NCI-H510A treated with DMSO at 0.1 percent for 48 hours (cell line): ENCODE data around the gene GTPBP4.
"Not testable (repeated sequence)": the region's sequence is repeated elsewhere in the genome, so short reads cannot be mapped to it uniquely, and the experiment has no call there.

Experiments
- DNase-seq: peaks from one replicate; lab custom pipeline; 2025; lab: John Stamatoyannopoulos, UW

GTPBP4 gene

DNA sequence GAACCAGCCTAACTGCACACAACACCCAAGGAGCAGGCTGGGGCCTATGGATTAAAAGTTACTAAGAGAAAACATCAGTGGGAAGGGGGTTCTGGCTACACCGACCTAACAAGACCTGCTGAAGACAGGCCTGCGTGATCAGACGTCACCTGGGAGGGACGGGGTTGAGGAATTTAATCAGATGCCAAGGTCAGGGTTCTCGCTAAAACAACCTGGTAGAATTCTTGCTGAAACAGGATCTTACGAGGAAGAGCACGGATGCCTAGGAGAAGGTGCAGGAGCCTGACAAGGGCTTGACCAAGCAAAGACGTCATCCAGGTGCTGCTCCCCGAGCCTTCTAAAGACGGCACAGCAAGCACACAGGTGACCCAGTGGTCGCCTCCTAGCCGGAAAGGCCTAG lies 35.9 kb downstream of the GTPBP4 start:
- DNase-seq: no peak

DNA sequence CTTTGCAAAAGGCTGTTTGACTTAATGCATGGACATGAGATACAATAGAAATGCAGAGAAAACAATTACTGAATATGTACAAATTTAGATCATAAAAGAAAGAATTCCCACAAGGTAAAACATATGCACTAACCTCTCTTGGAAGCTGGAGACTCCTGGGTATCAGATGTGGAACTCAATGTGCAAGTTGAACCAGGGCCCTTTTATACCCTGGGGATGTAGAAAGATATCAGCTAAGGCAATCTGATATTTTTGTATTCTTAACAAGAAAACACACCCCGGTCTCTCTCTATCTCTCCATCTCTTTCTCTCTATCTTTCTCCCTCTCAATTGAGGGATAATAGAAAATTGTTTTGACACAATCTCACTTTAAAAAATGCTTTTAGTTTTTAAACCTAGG lies 37.4 kb downstream of the GTPBP4 start, which contains the start of gene IDI2:
Gene IDI2, minus strand, starts transcription at position 177 of the 400 bp plus-strand sequence. CDS start 1,136 bp downstream, outside the sequence.
- DNase-seq: no peak

DNA sequence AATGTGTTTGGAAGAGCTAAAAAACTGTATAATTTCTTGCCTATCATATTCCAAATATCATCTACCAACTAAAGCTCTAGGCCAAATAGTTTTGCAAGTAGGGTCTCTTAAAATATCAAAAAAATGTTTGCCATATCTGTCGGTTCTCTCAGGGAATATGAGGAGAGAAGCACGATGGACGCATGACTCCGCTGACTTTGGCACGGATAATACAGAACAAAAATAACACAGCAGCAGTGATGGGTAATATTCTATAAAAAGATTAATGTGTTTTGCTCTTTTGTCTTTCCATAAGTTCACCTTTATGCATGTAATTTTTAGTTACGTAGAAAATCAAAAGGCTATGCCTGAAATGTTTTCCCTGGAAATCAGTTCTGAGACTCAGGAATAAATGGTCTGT lies 38.3 kb downstream of the GTPBP4 start:
- DNase-seq: no peak

DNA sequence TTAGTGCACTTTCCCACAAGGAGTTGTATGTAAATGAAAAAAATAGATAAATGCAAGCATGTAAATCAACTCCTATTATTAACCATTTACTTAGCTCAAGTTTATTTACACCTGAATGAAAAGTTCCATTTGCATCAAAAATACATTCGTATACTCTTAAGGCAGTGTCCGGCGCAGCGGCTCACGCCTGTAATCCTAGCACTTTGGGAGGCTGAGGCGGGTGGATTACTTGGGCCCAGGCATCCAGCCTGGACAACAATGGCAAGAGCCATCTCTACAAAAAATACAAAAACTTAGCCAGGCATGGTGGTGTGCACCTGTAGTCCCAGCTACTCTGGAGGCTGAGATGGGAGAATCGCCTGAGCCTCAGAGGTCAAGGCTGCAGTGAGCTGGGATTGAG lies 41.6 kb downstream of the GTPBP4 start:
- DNase-seq: no peak

DNA sequence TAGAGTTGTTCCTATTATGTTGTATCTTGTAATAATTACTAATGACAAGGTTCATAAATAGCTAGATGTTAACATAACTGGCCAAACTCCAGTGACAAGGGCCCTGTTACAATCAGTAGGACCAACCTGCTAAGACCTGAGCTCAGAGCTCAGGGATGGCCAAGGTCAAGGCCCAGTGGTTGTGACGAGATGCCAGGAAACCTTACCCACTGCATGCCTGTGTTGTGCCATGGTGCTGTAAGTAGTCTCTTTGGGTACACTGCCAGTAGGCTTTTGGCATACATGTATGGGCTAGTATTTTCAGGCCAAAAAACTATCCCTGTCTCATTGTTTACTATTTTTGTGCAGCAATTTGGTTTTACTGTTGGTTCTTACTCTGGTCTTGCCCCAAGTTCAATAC lies 45.4 kb downstream of the GTPBP4 start:
- DNase-seq: no peak

DNA sequence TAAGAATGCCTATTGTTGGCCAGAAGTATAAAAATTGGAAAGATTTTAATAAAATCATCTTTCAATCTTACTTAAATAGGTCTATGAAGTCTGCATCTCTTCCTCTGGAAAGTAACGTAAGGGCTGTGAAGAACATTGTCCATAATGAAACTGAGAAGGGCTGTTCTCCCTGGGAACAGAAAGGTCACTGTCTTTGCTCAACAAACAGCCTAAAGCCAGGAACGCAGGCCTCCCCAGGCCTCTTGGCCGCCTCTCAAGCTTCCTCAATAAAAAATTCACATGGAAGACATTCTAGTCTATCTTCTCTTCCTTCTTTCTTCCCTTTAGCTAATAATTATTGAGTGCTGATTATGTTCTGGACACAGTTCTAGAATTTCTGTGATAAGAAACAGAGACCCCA lies 46.5 kb downstream of the GTPBP4 start:
- DNase-seq: no peak

DNA sequence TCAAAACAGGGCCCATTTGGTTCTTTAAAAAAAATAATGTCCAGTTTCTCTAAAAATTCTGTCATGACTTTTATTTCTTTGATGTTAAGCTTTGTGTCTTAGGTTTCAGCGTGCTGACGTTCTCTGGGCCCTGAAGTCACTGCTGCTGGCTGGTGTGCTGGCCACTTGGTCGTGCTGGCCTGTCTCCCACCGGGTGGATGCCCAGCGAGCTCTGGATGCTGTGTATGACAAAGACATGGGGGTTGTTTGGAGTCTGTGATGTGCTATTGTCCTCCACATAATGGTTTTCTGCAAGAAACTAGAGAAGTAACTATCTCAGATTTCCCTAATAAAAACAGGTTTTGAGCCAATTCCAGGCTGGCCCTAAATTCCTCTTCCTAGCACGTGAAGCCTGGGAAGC lies 47.0 kb downstream of the GTPBP4 start:
- no peak for DNase-seq

DNA sequence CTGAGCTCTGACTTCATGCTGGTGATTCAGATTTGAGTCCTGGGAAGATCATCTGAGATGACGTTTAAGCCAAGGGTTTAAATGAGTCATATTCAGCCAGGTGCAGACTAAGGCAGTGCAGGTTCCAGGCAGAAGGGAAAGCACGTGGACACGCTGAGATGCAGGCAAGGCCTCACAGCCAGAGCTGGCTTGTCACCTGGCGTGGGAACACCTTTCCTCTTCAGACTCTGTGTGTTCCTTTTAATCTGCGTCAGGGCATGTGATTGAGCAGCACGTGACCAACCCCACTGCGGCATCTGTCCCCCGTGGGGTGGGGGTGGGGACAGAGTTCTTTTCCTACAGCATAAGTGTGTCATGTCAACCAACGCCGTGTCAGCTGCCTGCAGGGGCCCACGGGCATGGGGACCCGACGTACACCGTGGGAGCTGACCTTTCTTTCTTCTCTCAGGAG lies 48.1 kb downstream of the GTPBP4 start:
- no peak for DNase-seq

DNA sequence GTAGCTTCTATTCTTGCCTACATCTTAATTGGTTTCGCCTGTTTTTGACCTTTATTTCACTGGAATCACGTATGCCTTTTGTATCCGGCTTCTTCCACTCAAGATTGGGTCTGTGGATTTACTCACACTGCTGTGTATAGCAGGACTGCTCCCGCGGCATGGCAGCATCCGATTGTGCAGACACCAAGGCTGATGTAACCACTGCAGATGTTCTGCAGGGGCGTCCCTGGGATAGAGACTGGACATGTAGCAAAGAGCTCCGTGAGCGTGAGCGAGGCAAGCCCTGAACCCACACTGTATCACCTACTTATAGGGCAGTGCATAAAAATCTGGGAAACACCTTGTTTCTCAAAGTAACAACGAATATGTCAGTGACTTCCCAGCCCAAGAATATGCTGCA lies 48.9 kb downstream of the GTPBP4 start:
- DNase-seq: no peak

DNA sequence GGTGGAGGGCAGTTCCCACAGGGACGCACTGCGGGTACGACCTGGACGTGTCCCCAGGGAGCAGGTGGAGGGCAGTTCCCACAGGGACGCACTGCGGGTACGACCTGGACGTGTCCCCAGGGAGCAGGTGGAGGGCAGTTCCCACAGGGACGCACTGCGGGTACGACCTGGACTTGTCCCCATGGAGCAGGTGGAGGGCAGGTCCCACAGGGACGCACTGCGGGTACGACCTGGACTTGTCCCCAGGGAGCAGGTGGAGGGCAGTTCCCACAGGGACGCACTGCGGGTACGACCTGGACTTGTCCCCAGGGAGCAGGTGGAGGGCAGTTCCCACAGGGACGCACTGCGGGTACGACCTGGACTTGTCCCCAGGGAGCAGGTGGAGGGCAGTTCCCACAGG lies 50.5 kb downstream of the GTPBP4 start:
- DNase-seq: not testable (repeated sequence)

DNA sequence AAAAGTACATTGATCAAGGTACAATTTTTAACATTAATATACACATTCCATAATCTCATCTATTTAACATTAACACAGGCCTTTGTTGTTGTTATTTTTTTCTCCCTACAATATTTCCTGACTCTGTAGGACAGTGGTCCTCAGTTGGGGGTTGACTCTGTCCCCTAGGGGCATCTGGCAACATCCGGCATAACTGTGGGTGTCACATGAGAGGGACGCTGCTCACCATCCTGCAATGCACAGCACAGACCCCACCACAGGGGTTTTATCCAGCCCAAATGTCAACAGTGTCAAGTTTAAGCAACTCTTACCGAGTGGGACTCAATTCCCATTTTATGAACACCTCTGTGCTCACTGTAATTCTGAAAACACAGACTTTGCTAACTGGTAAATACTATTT lies 51.9 kb downstream of the GTPBP4 start:
- no peak for DNase-seq

DNA sequence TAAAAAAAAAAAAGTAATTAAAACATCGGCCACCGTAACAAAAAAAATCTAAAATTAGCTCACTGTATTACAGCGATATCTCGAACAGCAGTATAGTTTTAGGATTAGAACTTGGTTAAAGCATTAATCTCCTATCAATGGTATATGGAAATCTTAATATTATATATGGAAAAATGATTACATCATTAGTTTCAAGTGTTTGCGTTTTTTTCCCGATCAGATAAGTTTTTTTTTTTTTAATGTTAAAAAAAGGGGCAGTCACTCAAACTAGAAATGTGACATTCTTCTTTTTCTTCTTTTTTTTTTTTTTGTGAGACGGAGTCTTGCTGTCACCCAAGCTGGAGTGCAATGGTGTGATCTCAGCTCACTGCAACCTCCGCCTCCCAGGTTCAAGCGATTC lies 53.3 kb downstream of the GTPBP4 start:
- DNase-seq: no peak

DNA sequence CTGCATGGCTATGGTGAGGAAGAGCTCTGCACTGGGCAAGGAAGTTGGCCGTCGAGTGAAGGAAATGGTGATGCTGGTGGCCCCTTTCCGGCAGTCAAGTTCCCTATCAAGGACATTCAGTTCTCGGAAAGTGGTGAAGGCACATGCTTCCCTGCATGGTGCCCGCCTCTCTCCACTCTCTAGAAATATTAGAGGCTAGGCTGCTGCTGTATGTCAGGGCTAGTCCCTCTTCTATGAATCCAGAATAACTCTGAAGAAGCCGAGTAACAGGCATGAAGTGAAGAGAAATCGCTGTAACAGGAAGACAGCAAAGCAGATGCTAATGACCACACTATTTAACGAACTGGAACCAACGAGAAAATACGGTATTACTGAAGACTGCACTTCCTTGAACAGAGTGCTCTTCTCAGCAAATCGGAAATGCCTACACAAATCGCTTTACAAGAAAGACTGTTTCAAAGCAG lies 55.3 kb downstream of the GTPBP4 start:
- no peak for DNase-seq

DNA sequence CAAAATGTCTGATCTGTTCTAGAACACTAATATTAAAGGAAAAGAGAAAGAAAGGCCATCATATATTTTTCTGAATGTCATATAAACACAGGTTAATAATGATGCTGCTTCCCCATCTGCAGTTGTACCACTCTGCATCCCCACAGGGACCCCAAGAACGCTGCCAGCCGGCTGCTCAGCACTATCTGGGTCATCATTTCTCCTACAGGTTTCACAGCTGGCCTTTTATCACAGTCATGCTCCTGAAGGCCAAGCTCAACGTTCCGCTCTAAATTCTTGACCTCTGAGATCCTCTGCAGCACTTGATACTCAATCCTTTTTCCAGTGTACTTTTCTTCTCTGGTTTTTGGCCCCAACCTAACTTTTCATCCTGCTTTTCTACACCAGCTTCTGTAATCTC lies 55.9 kb downstream of the GTPBP4 start:
- DNase-seq: no peak

DNA sequence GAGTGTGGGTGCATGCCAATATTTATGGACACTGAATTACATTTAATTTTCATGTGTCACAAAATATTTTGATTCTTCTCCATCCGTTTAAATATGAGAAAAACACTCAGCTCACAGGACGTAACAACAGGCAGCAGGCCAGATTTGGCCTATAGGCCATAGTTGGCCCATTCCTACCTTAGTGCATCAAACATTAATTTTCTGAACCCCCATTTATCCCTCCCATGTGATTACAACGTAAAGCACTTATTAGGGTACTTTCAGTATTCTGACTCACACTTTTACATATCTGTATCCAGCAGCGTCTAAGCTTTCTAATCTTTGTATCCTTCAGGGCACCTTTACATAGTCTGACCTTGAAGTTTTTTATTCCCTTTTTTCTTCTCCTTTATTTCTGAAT lies 56.7 kb downstream of the GTPBP4 start:
- no peak for DNase-seq

DNA sequence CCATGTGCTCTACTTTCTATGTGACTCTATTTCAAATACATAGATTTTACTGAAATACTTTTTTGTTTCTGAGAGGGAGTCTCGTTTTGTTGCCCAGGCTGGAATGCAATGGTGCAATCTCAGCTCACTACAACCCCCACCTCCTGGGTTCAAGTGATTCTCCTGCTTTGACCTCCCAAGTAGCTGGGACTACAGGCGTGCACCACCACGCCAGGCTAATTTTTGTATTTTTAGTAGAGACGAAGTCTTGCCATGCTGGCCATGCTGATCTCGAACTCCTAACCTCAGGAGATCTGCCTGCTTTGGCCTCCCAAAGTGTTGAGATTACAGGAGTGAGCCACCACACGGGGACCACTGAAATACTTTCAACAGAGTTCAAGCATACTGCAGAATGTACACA lies 57.2 kb downstream of the GTPBP4 start:
- no peak for DNase-seq

DNA sequence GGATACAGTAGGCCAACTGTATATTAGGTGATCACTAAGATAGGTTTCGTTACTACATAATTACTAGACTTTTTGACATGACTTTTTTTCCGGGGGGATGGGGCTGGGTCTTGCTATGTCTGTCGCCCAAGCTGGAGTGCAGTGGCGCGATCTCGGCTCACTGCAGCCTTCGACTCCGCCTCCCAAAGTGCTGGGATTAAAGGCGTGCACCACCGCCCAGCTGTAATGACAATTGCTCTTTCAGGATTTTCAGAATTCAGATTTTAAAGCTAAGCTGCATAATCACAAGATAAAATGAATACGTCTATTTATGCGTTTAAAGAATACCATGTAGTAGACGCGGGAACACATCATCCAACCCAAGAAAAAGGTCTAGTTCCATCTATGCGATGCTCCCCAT lies 59.7 kb downstream of the GTPBP4 start:
- DNase-seq: no peak

DNA sequence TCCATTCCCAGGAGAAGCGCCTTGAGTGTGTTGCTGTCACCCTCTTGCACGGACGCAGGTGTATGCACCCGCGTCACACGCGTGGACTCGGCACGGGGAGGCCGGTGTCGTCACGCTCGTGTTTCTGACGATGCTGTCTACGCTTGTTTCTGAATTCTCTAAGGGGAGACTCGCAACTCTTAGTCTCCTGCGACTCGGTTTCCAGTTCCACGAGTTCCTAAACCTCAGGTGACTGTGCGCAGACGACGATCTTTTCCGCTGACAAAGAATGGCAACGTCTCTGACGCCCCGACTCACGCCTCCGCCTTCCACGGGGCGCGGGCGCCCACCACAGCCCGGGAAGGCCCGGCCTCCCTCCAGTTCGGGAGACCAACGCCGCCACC lies 60.1 kb downstream of the GTPBP4 start:
- no peak for DNase-seq

DNA sequence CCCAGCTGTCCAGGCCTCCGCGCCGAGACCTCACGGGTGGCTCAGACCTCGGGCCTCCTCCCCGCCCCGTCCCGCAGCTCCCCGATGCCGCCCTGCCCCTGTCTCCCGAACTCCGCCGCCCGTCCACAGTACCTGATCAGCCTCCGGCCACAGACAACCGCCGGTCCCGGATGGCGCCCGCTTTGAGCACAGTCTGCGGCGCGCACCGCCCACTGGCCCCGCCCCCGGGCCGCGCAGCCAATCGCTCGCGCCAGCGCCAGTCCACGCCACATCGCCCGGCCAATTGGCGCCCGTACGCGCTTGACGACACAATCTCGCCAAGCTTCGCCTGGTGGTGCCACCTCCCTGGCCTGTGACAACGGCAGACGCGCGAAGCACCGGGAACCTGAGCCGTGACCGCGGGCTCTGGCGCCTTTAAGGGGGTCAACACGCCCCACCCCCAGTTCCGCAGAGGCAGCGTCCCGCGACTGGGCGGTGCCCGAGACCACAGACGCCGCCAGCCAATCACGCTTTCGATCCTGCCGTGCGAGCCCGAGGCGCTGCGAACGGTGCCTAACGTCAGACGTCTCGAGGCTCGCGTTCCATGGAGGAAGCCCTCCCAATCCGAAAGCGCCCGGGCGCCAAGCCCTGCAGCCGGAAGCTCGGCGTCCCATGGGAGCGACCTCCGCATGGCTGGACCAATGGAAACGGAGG lies 60.6 kb downstream of the GTPBP4 start, which contains the start of gene IDI1:
Gene IDI1, minus strand, starts transcription at position 388 of the 693 bp plus-strand sequence. Its CDS starts 116 bp downstream, at position 272.
- peak; percentile 85 for DNase-seq

DNA sequence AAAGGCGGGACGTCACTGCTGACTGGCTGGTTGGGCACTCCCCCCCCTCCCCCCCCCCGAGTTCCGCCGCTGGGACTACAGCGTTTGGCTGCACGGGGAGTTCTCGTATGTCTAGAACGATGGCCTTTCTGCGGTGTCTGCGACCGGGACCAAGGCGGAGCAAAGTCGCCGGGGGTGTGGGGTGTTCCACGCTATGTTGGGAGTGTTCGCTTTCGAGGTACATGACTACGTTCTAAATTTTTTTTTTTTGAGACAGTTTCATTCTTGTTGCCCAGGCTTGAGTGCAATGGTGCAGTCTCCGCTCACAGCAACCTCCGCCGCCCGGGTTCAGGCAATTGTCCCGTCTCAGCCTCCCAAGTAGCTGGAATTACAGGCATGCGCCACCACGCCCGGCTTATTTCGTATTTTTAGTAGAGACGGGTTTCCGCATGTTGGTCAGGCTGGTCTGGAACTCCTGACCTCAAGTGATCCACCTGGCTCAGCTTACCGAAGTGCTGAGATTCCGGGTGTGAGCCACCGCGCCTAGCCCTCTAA lies 61.3 kb downstream of the GTPBP4 start:
- DNase-seq: no peak

DNA sequence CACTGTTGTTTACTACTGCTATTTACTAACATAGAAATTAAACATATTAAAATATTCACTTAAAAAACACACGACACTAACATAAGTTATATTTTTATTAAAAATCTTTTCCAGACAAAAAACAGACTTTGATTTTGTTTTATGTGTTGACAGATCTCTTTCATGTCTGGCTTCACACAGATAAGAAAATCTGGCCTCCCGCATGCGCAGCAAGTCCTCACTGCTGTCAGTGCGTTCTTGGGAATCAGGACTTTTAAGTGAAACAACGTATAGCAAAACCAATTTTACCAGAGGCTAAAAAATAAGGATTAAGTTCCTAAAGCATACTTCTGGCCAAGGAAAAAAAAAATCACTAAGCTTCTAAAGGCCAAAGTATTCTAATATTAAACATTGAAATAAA lies 61.9 kb downstream of the GTPBP4 start:
- DNase-seq: no peak

DNA sequence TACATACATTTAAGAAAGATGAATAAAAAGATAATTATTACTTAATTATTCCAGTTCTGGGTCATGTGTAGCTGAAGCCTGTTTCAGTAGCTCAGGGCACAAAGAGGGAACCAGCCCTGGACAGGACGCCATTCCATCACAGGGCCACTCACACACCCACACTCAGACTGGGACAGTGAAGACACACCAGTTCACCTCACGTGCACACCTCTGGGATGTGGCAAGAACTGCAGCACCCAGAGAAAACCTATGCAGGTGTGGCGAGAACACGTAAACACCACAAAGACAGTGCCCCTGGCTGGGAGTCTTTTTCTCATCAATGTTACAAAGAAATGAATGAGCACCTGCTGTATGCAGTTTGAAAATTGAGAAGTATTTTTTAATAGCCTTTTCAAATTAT lies 62.3 kb downstream of the GTPBP4 start:
- DNase-seq: no peak

DNA sequence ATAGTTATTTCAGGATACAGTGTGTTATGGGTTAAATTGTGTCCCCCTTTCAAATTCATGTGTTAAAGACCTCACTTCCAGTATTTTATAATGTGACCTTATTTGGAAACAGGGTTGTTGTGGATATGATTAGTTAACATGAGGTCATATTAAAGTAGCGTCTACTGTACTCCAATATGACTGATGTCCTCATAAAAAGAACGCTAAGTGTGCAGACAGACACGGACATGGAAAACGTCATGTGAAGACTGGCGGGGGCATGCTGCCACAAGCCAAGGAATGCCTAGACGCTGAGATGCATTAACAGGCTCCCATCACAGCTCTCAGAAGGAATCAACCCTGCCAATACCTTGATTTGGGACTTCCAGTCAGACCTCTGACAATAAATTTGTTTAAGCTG lies 66.5 kb downstream of the GTPBP4 start:
- DNase-seq: no peak
